GM12801 (cell line): ENCODE measurements around the gene SLC25A15.

Experiments used
- CTCF ChIP-seq: IDR thresholded peaks from one replicate; pipeline ENCODE4 v1.5.1; 2011; ENCODE audit warnings: control low read depth; ENCODE audit not compliant: insufficient read length; ENCODE audit errors: extremely low read depth

SLC25A15 gene

DNA sequence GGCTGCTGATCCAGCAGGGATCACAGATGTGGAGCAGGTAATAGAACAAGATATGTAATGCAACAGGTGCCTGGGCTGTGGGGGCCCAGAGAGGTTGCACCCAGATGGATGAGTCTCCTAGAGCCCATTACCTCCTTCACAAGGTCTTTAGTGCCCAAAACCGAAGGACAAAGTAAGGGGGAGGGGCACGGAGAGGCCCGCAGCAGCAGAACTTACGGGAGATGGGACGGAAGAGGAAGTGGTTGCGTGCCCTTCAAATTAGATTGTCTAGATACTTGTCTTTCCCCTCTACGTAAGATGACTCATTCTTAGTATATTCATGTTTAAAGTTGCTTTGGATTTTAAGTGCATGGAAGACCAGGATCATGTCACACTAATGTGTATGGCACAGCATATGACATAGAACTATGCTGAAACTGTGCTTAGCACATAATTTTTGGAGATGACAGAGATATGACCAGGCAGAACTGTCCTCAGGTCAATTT lies 12.7 kb upstream of the SLC25A15 start:
- TF ChIP-seq CTCF: no peak

DNA sequence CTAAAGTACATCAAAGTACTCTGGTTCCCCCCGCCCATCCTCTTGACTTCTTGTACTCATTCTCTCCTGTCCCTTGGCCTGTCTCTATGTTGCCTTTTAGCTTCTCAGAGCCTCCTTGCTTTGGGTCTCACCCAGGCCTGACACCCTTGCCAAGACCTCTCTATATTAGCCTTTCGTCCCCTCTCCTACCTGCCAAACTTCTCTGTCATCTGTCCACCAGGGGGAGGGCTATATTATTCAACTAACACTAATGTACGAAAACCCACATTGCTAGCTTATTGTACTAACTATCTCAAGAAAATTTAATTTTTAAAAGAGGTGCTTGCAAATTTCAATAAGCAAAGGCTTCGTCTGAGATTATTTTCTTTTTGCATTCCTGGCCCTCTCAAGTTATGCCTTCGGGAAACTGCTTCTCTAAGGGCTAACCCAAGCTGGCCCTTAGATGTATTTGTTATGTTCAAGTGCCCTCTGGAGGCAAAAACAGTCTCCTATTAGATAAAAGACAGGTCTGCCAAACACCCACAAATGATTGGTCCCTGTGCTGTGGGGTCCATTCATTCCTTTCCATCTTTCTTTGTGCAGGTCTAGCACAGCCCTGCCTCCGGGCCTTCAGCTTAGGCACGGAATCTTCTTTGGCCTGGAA lies 12.1 kb upstream of the SLC25A15 start:
- TF ChIP-seq CTCF: no peak

- no peak for TF ChIP-seq CTCF
These were observed 11.6 kb upstream of the SLC25A15 start for GRCh38 chr13:40777809-40778175.

DNA sequence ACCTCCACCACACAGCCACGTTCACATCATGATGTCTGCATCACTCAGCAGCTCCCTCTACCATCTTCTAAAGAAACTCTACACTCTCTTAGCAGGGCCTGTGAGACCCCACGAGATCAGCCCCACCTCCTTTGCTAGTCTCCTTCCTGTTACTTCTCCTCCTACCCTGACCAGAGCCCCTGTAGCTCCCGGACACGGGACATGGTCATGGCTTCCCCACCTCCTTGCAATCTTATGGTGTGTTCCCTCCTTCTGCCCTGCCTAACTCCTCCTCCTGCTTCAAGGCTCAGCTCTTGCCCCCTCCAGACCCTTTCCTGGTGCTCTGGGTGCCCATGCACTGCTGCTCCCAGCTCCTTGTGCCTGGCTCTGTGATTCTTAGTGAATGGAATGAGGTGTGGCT lies 10.4 kb upstream of the SLC25A15 start:
- no peak for TF ChIP-seq CTCF

- no peak for TF ChIP-seq CTCF
These were observed 9.6 kb upstream of the SLC25A15 start for GRCh38 chr13:40779796-40780285.

DNA sequence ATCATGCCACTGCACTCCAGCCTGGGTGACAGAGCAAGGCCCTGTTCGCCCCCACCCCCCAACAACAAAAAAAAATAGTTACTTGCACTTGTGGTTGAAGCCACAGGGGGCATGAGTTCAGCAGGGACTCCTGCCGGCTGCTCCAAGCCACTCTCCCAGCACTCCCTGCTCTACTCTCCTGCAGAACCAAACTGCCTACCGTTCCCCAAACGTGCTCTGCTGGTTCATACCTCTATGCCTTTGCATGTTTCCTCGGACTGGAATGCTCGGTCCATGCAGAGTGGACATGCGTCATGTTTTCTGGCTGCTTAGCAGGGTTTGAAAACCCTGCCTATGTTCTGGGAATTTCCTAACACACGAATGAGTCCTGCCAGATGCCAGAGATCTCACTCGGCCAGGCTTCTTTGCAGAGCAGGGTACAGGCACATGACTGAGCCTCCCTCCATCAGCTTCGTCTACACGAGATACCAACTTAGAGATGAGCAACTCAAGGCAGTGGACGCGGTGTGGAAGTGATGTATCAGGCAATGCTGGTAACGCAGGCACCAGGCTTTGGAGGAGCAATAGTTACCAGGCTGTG lies 8.5 kb upstream of the SLC25A15 start:
- no peak for TF ChIP-seq CTCF

DNA sequence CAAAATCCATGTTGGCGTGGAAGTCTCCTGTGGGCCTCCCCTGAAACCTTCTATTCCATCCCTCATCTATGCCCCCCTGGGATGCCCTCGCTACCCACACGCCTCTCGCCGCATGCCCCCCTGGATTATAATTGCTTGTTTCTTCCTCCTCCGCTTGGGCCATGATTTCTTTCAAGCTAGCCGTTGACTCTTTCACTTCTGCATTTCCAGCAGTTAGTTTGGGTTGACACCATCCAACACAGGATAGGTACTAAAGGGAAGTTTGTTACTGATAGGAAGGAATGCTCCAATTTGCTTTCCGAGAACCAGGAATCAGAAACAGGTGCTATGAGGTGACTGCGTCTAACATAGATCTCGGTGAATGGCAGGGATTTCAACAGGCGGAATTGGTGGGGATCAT lies 7.7 kb upstream of the SLC25A15 start:
- no peak for TF ChIP-seq CTCF
